ENCODE results near the gene FOXK2. TPM values are rescaled to one million over a fixed set of nuclear protein-coding genes. Genes with fewer than 3 reads are reported as not detected.

The FOXK2 gene
- total and polyA plus RNA-seq, 2 donors (not counting 1 experiment from before 2014, with no cell fraction given): 19.7 to 62.7 TPM

DNA sequence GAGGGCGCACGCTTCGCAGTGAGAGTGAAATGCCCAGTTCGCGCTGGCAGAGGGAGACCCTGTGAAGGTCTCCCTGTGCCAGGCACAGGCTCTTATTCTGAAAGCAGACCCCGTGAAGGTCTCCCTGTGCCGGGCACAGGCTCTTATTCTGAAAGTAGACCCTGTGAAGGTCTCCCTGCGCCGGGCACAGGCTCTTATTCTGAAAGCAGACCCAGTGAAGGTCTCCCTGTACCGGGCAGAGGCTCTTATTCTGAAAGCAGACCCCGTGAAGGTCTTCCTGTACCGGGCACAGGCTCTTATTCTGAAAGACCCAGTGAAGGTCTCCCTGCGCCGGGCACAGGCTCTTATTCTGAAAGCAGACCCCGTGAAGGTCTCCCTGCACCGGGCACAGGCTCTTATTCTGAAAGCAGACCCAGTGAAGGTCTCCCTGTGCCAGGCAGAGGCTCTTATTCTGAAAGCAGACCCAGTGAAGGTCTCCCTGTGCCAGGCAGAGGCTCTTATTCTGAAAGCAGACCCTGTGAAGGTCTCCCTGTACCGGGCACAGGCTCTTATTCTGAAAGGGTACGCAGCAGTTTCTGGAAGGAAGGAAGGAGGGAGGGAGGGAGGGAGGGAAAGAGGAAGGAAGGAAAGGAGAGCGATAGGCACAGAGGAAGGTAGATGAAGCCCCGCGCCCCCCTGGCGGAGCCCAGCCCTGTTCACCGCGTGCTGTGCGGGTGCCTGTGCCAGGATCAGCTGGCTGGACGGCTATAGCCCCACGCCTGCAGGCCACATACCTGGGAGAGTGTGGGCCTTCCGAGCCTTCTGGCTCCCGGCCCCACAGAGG, 73.4 kb downstream of the FOXK2 start:
- ATAC-seq (ENCODE audit: low read depth) (peak; percentile 42), DNase-seq (peak; percentile 85)
- CTCF ChIA-PET: no interaction called here
- Mint-ChIP-seq H3K27me3 (no peaks in the 10 kb centered on the region), H3K27ac (peak overlapping the region; percentile 74), H3K4me3 (peak overlapping the region; percentile 77), H3K4me1 (peaks cover 50% of the 10 kb centered on the region), H3K9me3 (ENCODE audit: insufficient read depth) (no peaks in the 10 kb centered on the region)
- H3K27me3 ChIP-seq (replicated peaks in 1 of 4; ENCODE audit: control extremely low read depth in 1 of 4, control insufficient read depth in 3 of 4, insufficient read depth in 4 of 4, low read length in 3 of 4): no peaks in the 10 kb centered on the region
- intact Hi-C loops (cut with micrococcal nuclease): loop anchor here (1.0 to 2.0 kb wide), 2 partner anchors 55 to 174 kb away; partner anchors contain the start of genes HEXD, OGFOD3 and WDR45B
- H3K79me2 ChIP-seq (ENCODE audit: control insufficient read depth, insufficient read depth, low read length): no peaks in the 10 kb centered on the region
- no peaks in the 10 kb centered on the region for H4K20me1 ChIP-seq (ENCODE audit: control insufficient read depth, insufficient read depth, low read length, poor library complexity, severe bottlenecking)
- H3K4me3 ChIP-seq (ENCODE audit: control extremely low read depth in 1 of 5, extremely low read depth in 1 of 5, insufficient read depth in 1 of 5, low read depth in 2 of 5, low read length in 4 of 5): peak overlapping the region in 4 of 5 experiments; percentile 45 to 61 (median 55)
- peak overlapping the region; percentile 65 to 66 for H3K27ac ChIP-seq (ENCODE audit: low read length in 2 of 2)
- peak overlapping the region; percentile 55 for H3K9ac ChIP-seq (ENCODE audit: low read length)
- TF ChIP-seq, protein P1, sequence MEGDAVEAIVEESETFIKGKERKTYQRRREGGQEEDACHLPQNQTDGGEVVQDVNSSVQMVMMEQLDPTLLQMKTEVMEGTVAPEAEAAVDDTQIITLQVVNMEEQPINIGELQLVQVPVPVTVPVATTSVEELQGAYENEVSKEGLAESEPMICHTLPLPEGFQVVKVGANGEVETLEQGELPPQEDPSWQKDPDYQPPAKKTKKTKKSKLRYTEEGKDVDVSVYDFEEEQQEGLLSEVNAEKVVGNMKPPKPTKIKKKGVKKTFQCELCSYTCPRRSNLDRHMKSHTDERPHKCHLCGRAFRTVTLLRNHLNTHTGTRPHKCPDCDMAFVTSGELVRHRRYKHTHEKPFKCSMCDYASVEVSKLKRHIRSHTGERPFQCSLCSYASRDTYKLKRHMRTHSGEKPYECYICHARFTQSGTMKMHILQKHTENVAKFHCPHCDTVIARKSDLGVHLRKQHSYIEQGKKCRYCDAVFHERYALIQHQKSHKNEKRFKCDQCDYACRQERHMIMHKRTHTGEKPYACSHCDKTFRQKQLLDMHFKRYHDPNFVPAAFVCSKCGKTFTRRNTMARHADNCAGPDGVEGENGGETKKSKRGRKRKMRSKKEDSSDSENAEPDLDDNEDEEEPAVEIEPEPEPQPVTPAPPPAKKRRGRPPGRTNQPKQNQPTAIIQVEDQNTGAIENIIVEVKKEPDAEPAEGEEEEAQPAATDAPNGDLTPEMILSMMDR (IDR thresholded peaks at IDR 0.05): no peak
- TF ChIP-seq EZH2 (IDR thresholded peaks at IDR 0.05; ENCODE audit: borderline replicate concordance, insufficient read depth, low read depth, low read length, poor library complexity, severe bottlenecking): no peak
- peaks cover 0 to 14% of the 10 kb centered on the region in 2 experiments for H3K36me3 ChIP-seq (replicated peaks in 1 of 2; ENCODE audit: control extremely low read depth in 1 of 2, control insufficient read depth in 1 of 2, extremely low read depth in 1 of 2, insufficient read depth in 2 of 2, low read length in 1 of 2)
- H3K4me2 ChIP-seq (replicated peaks; ENCODE audit: low read depth, low read length, poor library complexity, severe bottlenecking): peak overlapping the region; percentile 79
- H3K9me3 ChIP-seq (ENCODE audit: control extremely low read depth in 1 of 3, control insufficient read depth in 2 of 3, insufficient read depth in 1 of 3, low read length in 2 of 3): peaks cover 0 to 4% (median 0%) of the 10 kb centered on the region in 3 donors
- peaks cover 27 to 52% of the 10 kb centered on the region in 2 donors for H3K4me1 ChIP-seq (ENCODE audit: control insufficient read depth in 2 of 2, insufficient read depth in 2 of 2, low read length in 2 of 2)
- POLR2A ChIA-PET: interaction anchor here (0.7 kb wide), 1 partner anchor 277 kb away, joined by 3 read pairs; no protein-coding TSS in a partner anchor
- H2AFZ ChIP-seq (ENCODE audit: insufficient read depth, low read depth, low read length, poor library complexity, severe bottlenecking): peak overlapping the region; percentile 34
- WGBS (ENCODE audit: insufficient coverage): 20% methylated on average over 28 of the region's 29 CpGs

All from B cell (primary cell).